ENCODE results near the gene P4HA3.

The P4HA3 gene

GRCh38 chr11:74257959-74258553 is 53.4 kb downstream of the P4HA3 start:
- no peak for DNase-seq

DNA sequence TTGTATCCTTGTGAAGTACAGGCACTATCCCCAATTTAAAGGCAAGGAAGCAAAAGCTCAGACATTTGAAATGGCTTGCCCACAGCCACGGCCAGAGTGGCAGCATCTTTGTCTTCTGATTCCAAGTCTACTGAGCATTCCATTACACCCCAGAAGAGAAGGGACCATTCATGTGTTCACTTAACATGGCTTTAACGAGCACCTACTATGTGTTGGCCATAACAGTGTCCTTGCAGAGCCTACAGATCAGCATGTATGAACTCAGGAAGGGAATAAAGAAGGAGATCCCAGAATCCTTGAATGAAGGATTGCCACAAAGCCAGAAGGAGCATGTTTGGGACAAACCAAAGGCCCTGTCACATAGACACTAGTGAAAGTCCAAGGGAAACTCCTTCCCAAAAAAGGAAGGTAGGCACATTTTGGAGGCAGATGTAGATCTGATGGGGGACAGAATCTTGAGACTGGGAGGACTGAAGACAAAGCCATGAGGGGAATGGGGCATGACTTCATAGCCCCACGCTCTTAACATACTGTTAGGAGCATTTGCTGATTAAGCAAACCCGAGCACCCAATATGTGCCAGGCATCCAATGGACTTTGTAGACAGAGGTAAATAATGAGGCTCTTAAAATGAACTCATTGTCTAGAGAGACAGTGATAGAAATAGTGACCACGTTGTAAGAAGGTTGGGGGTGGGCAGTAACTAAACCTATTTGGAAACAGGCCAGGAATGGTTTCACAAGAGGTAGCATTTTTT is 54.9 kb downstream of the P4HA3 start:
- no peak for DNase-seq

DNA sequence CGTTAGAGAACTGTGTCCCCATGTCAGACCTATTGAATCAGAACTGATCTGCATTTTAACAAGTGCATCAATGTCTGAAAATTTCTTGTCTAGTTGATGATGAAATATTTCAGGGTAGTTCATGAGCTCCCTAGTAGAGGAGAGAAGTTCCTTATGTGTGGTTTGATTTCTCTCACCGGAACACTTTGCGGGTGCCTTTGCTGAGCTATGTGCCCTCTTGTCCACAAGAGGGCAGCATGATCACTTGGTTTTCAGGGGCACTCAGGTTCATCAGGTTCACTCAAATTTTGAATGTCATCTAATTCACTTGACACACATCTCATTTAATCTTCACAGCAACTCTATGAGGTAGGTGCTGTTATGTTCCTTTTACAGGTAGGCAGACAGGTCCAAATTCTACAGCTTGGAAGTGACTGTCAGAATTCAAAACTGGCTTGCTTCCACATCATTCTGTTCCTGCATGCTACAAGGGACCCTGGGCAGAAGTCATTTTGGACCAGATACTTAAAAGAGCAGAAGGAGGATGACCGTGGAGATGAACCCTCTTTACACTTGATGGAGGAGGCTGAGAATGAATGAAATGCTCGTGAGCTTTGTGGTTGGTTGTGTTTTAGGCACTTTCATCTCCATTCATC is 55.6 kb downstream of the P4HA3 start:
- peak; percentile 67 for DNase-seq

GRCh38 chr11:74253361-74253760 is 58.1 kb downstream of the P4HA3 start:
- DNase-seq: no peak

DNA sequence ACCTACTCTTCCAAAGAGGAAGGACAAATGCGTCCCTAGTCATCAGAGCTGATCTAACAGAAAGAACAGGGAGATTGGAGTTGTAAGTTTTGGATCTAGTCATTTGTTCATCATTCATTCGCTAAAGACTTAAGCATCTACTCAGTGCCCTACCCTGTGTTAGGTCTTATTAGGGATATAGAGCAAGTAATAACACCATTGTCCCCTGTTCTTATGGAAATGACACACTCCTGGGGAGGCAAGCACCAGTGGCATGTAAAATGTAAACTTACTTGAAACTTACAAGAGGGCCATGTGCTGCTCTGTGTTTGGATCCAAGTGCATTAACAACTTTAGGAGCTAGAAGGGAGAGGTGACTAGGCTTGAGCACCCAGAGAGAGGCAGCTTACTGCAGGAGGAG is 61.9 kb downstream of the P4HA3 start:
- no peak for DNase-seq

GRCh38 chr11:74248469-74248868 is 63.0 kb downstream of the P4HA3 start:
- DNase-seq: no peak

GRCh38 chr11:74238243-74238642 is 73.2 kb downstream of the P4HA3 start:
- DNase-seq: no peak

DNA sequence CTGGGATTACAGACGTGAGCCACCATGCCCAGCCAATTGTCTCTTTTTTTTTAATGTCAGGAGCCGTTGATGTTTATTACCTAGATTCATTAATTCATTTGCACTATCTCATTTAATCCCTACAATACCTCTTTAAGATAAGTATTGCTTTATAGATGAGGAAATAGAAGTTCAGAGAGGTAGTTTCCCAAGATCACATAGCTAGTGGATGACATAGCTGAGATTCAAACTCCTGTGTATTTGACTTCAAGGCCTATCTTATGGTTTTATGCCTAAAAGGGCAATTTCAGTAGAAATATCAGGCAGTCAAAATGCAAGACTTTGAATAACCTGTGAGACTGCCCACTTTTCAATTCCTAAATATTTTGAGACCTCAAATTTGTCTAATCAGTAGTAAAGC is 73.9 kb downstream of the P4HA3 start:
- no peak for DNase-seq

GRCh38 chr11:74235121-74235520 is 76.3 kb downstream of the P4HA3 start:
- no peak for DNase-seq

- DNase-seq: no peak
Observed at GRCh38 chr11:74233683-74234082, 77.8 kb downstream of the P4HA3 start.

- DNase-seq: no peak
Observed at GRCh38 chr11:74232311-74232950, 79.0 kb downstream of the P4HA3 start.

DNA sequence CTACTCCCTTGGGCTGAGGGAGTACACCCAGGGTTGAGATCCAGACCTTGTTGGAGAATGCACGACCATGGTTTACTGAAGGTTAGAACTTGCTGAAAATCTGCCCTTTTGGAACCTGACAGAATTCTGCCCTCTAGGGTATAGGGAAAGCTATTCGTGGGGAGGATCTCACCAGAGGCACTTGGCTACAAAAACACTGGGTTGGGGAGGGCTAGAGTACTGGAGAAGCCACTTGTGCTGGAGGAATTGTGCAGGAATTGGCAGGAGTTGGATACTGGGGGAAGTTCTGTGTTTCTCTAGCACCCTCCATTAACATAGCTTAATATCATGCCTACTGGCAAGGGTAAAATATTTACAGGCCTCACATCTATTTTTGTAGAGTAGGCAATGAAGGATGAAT is 84.5 kb downstream of the P4HA3 start:
- no peak for DNase-seq

DNA sequence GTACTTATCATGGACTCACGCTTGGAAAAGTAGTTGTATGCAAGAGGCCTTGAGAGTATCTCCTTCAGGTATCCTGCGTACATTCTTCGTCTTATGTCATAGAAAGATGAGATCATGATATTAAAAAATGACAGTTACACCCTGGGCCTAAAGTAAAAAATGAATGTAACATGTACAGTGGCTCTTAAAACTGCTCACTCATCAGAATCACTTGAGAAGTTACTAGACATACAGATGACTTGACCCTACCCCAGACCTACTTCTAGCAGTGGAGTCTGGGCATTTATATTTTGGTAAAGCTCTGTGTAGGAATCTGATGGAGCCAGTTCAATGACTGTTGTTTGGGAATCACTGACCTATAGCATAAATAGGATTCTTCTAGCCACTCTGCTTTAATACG is 85.9 kb downstream of the P4HA3 start:
- DNase-seq: no peak

DNA sequence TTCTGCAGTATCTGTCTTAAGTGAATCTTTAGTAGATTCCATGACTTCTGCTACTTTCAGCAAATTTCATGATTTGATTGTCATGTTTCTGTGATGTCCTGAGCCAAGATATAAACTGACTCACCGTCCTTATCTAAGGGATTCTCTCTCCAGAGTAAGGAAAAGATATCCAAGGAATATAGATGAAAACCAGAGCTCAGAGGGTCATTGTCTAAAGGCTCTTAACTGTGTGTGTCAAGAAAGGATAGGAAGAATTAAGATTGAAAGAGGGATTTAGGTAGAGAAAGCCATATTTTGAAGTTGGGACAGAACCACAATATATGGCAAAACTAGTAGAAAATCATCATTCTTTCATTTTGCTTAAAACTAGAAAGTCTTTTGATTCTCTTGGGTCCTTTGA is 89.6 kb downstream of the P4HA3 start:
- no peak for DNase-seq

- DNase-seq: no peak
Observed at GRCh38 chr11:74220376-74220775, 91.1 kb downstream of the P4HA3 start.

Measured in islet precursor cell (in vitro differentiated cells).